Stimulated activated CD4-positive, alpha-beta T cell treated with anti-CD3 and anti-CD28 coated beads, TNF-alpha, amount 100 ng/mL, for 48 hours (primary cell): ENCODE results near the gene KIF26A.

Experiments used
- DNase-seq, 3 donors: peaks; one replicate each; pipeline ENCODE4 v3.0.0-alpha.2; 2020; ENCODE audit warnings: low read depth in 3 of 3

The KIF26A gene

GRCh38 chr14:104112609-104113571, 25.5 kb upstream of the KIF26A start:
- no peak for DNase-seq

- DNase-seq = no peak
Observed at GRCh38 chr14:104113631-104114420, 24.6 kb upstream of the KIF26A start.

- DNase-seq = no peak
Observed at GRCh38 chr14:104114421-104115130, 23.8 kb upstream of the KIF26A start.

- DNase-seq = no peak
Observed at GRCh38 chr14:104115131-104115600, 23.2 kb upstream of the KIF26A start.

- no peak for DNase-seq
Observed at GRCh38 chr14:104115691-104116287, 22.6 kb upstream of the KIF26A start.

- no peak for DNase-seq
Observed at GRCh38 chr14:104116288-104116755, 22.1 kb upstream of the KIF26A start.

- no peak for DNase-seq
Observed at GRCh38 chr14:104116756-104117340, 21.5 kb upstream of the KIF26A start.

GRCh38 chr14:104117341-104118005, 20.9 kb upstream of the KIF26A start:
- DNase-seq = no peak

GRCh38 chr14:104118006-104118844, 20.2 kb upstream of the KIF26A start:
- DNase-seq = no peak

GRCh38 chr14:104119119-104119487, 19.3 kb upstream of the KIF26A start:
- no peak for DNase-seq

- no peak for DNase-seq
Observed at GRCh38 chr14:104119488-104120251, 18.7 kb upstream of the KIF26A start.

- DNase-seq = no peak
Observed at GRCh38 chr14:104120281-104120741, 18.1 kb upstream of the KIF26A start.

- no peak for DNase-seq
Observed at GRCh38 chr14:104121142-104121541, 17.2 kb upstream of the KIF26A start.

GRCh38 chr14:104123879-104124278, 14.5 kb upstream of the KIF26A start:
- DNase-seq = no peak

GRCh38 chr14:104125011-104125410, 13.4 kb upstream of the KIF26A start:
- DNase-seq = no peak

GRCh38 chr14:104126753-104127152, 11.6 kb upstream of the KIF26A start:
- no peak for DNase-seq

GRCh38 chr14:104128981-104129380, 9.4 kb upstream of the KIF26A start:
- no peak for DNase-seq

- no peak for DNase-seq
Observed at GRCh38 chr14:104129556-104129955, 8.8 kb upstream of the KIF26A start.
